ENCODE measurements around the gene LRP6. TPM values are rescaled to one million over a fixed set of nuclear protein-coding genes. Genes with fewer than 3 reads are reported as not detected.

The LRP6 gene
- total and polyA plus RNA-seq, 7 donors, result 2.9 to 31.5 (median 16.6) TPM

- Histone ChIP-seq H3K27me3 (ENCODE audit: insufficient read depth in 3 of 3, low read length in 2 of 3) (no peaks in the 10 kb centered on the region), H3K4me1 (no peaks in the 10 kb centered on the region), H3K27ac (no peak overlapping the region), H3K4me3 (no peak overlapping the region), H3K36me3 (ENCODE audit: insufficient read depth in 1 of 2, low read depth in 1 of 2) (no peaks in the 10 kb centered on the region), H3K9me3 (peaks cover 14% of the 10 kb centered on the region)
- DNase-seq (no peak), ATAC-seq (peak; percentile 53 to 79 (median 62))
- WGBS, 3 donors, result 26 to 41% (median 30%) methylated on average over 6 of the region's 6 CpGs
- intact Hi-C loops (cut with DNase I), result no loop called here
- no peak for TF ChIP-seq CTCF (IDR thresholded peaks at IDR 0.05)
Measured at GRCh38 chr12:12107678-12108077, 159.2 kb downstream of the LRP6 start.

GRCh38 chr12:12099102-12099501, 167.7 kb downstream of the LRP6 start:
- ATAC-seq, result no peak
- H3K4me3 ChIP-seq, result no peak overlapping the region
- DNase-seq, result no peak
- intact Hi-C loops (cut with DNase I), result loop anchor here in 1 of 2 donors (10.0 kb wide), 1 partner anchor 46 kb away; no protein-coding TSS in a partner anchor
- H3K27ac ChIP-seq, result no peak overlapping the region
- H3K36me3 ChIP-seq (ENCODE audit: insufficient read depth in 1 of 2, low read depth in 1 of 2), result no peaks in the 10 kb centered on the region
- 61 to 70% (median 69%) methylated on average over 6 of the region's 6 CpGs for WGBS, 3 donors
- H3K4me1 ChIP-seq, result no peaks in the 10 kb centered on the region
- no peaks in the 10 kb centered on the region for H3K9me3 ChIP-seq
- H3K27me3 ChIP-seq (ENCODE audit: insufficient read depth in 3 of 3, low read length in 2 of 3), result no peaks in the 10 kb centered on the region
- no peak for TF ChIP-seq CTCF (IDR thresholded peaks at IDR 0.05)

- Histone ChIP-seq H3K9me3 (no peaks in the 10 kb centered on the region), H3K4me3 (no peak overlapping the region)
- 63 to 74% (median 72%) methylated on average over 3 of the region's 3 CpGs for WGBS, 3 donors
Measured at GRCh38 chr12:12098691-12099015, 168.2 kb downstream of the LRP6 start.

GRCh38 chr12:12097891-12098690, 168.8 kb downstream of the LRP6 start:
- DNase-seq (no peak), ATAC-seq (no peak)
- H3K9me3 ChIP-seq, result no peaks in the 10 kb centered on the region
- H3K4me1 ChIP-seq, result no peaks in the 10 kb centered on the region
- no peak overlapping the region for H3K4me3 ChIP-seq
- intact Hi-C loops (cut with DNase I), result loop anchor here in 1 of 2 donors (10.0 kb wide), 1 partner anchor 47 kb away; no protein-coding TSS in a partner anchor
- H3K36me3 ChIP-seq (ENCODE audit: insufficient read depth in 1 of 2, low read depth in 1 of 2), result no peaks in the 10 kb centered on the region
- no peaks in the 10 kb centered on the region for H3K27me3 ChIP-seq (ENCODE audit: insufficient read depth in 3 of 3, low read length in 2 of 3)
- no peak for TF ChIP-seq CTCF (IDR thresholded peaks at IDR 0.05)
- H3K27ac ChIP-seq, result no peak overlapping the region
- WGBS, 3 donors, result 66 to 71% (median 69%) methylated on average over 6 of the region's 6 CpGs

More at GRCh38 chr12:12098691-12099015, 168.2 kb downstream of the LRP6 start:
- TF ChIP-seq CTCF (IDR thresholded peaks at IDR 0.05), result no peak
- ATAC-seq (no peak), DNase-seq (no peak)
- Histone ChIP-seq H3K27me3 (ENCODE audit: insufficient read depth in 3 of 3, low read length in 2 of 3) (no peaks in the 10 kb centered on the region), H3K4me1 (no peaks in the 10 kb centered on the region), H3K36me3 (ENCODE audit: insufficient read depth in 1 of 2, low read depth in 1 of 2) (no peaks in the 10 kb centered on the region), H3K27ac (no peak overlapping the region)
- intact Hi-C loops (cut with DNase I), result loop anchor here in 1 of 2 donors (10.0 kb wide), 1 partner anchor 46 kb away; no protein-coding TSS in a partner anchor

Data from psoas muscle (tissue), 8 donors.